HT1080 (cell line): ENCODE results near the gene SMPD3. TPM values are rescaled to one million over a fixed set of nuclear protein-coding genes. Genes with fewer than 3 reads are reported as not detected.

Experiments used
- DNase-seq: peaks from one replicate; pipeline ENCODE4 v3.0.0-alpha.2; 2015; ENCODE audit warnings: low read depth
- total RNA-seq: library from RNA; depleted of rRNA; stranded (reverse); fragments of >200 nt; shearing (Covaris generic); gene quantifications from 2 replicates; pipeline ENCODE4 v1.2.3, GENCODE V29; 2014

Gene SMPD3
- total RNA-seq, 1 experiment from 2014 or later, result 0.31 TPM

GRCh38 chr16:68385371-68385770 lies 62.9 kb downstream of the SMPD3 start:
- no peak for DNase-seq

GRCh38 chr16:68384288-68385161 lies 63.8 kb downstream of the SMPD3 start:
- no peak for DNase-seq

GRCh38 chr16:68383858-68384257 lies 64.5 kb downstream of the SMPD3 start:
- no peak for DNase-seq

- no peak for DNase-seq
Measured at GRCh38 chr16:68382296-68382718, 66.0 kb downstream of the SMPD3 start.

- no peak for DNase-seq
Measured at GRCh38 chr16:68381363-68381724, 67.0 kb downstream of the SMPD3 start.

- DNase-seq, result no peak
Measured at GRCh38 chr16:68380676-68381362, 67.5 kb downstream of the SMPD3 start.

- no peak for DNase-seq
Measured at GRCh38 chr16:68380348-68380670, 68.0 kb downstream of the SMPD3 start.

- DNase-seq, result no peak
Measured at GRCh38 chr16:68379472-68380347, 68.6 kb downstream of the SMPD3 start.

GRCh38 chr16:68378436-68379415 lies 69.6 kb downstream of the SMPD3 start:
- DNase-seq, result no peak

GRCh38 chr16:68377667-68378393 lies 70.5 kb downstream of the SMPD3 start:
- no peak for DNase-seq

GRCh38 chr16:68377221-68377620 lies 71.1 kb downstream of the SMPD3 start:
- no peak for DNase-seq

- DNase-seq, result no peak
Measured at GRCh38 chr16:68376590-68376989, 71.7 kb downstream of the SMPD3 start.

- no peak for DNase-seq
Measured at GRCh38 chr16:68375801-68376536, 72.3 kb downstream of the SMPD3 start.

- DNase-seq, result no peak
Measured at GRCh38 chr16:68374961-68375660, 73.2 kb downstream of the SMPD3 start.

- no peak for DNase-seq
Measured at GRCh38 chr16:68374246-68374805, 74.0 kb downstream of the SMPD3 start.

- DNase-seq, result no peak
Measured at GRCh38 chr16:68373528-68374245, 74.6 kb downstream of the SMPD3 start.

GRCh38 chr16:68372806-68373205 lies 75.5 kb downstream of the SMPD3 start:
- DNase-seq, result no peak

- DNase-seq, result no peak
Measured at GRCh38 chr16:68372381-68372720, 76.0 kb downstream of the SMPD3 start.
